Left ventricle myocardium superior (tissue), 1 donor: ENCODE results near the gene CUX1. TPM values are rescaled to one million over a fixed set of nuclear protein-coding genes. Genes with fewer than 3 reads are reported as not detected.
"Not testable (repeated sequence)": the region's sequence is repeated elsewhere in the genome, so short reads cannot be mapped to it uniquely, and the experiment has no call there.

Source experiments
- ATAC-seq: fragments of 200-7000 bp; cut with Tn5 transposase; one replicate; pipeline ENCODE4 v1.9.1; 2020; ENCODE audit warnings: mild to moderate bottlenecking, moderate library complexity
- DNase-seq: peaks from one replicate; pipeline ENCODE4 v3.0.0-alpha.2; 2020
- intact Hi-C: fragments of 100-400 bp; cut with micrococcal nuclease; formaldehyde crosslinking; loops from one replicate; pipeline ENCODE4 v1.11.0; 2022
- total RNA-seq: library from RNA; stranded (reverse); fragmentation: NEBNext Ultra II Directional; extraction: Animal tissue kit (Norgen Biotek cat#: 25700); gene quantifications from one replicate; pipeline ENCODE4 v1.2.1, GENCODE V29; 2021
- donor health status: DM: no; HTN: yes; CAD: no; lungs with severe emphysema.

Gene CUX1
- total RNA-seq, 1 donor from 2014 or later: 123 TPM

DNA sequence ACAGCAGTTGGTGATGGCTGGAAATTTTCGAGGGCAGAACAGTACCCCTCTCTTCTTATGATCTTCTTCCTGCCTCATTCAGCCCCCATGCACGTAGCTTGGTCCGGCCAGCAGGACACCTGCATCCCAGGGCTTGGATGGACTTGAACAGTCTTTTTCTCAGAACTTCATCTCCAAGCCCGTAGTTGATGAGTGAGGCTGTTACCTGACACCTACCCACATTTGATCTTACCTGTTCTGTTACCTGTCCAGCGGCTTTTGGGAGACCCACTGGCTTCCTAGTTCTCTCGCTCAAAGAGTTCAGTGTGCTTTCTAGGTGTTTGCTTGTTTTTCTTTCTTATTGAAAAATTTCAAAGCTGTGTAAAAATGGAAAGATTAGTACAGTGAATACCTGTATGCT is 212.2 kb downstream of the CUX1 start:
- ATAC-seq (no peak), DNase-seq (no peak)
- intact Hi-C loops: no loop called here

GRCh38 chr7:102030696-102031095 is 213.3 kb downstream of the CUX1 start:
- no peak for DNase-seq
- intact Hi-C loops: no loop called here

GRCh38 chr7:102036958-102037357 is 219.5 kb downstream of the CUX1 start:
- DNase-seq: no peak
- peak; percentile 52 for ATAC-seq
- intact Hi-C loops: no loop called here

More at GRCh38 chr7:102030696-102031095, 213.3 kb downstream of the CUX1 start:
- ATAC-seq: no peak

DNA sequence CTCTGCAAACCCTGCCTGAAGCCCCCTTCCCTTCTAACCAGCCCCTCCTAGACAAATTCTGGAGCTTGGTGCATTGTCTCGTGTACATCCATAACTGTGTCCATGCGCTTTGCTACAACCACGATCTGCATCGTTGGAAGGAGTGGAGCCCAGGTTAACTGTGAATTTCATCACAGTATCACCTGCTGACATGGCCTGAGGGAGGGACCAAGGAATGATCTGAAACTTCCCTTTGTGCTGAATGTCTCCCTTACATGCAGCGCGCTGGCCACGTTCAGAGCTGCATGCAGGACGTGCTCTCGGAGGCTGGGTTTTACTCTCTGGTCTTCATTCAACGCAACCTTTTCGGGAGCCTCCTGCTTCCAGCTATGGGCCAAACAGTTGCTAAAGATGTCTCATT is 222.3 kb downstream of the CUX1 start:
- ATAC-seq: no peak
- DNase-seq: no peak
- intact Hi-C loops: no loop called here

DNA sequence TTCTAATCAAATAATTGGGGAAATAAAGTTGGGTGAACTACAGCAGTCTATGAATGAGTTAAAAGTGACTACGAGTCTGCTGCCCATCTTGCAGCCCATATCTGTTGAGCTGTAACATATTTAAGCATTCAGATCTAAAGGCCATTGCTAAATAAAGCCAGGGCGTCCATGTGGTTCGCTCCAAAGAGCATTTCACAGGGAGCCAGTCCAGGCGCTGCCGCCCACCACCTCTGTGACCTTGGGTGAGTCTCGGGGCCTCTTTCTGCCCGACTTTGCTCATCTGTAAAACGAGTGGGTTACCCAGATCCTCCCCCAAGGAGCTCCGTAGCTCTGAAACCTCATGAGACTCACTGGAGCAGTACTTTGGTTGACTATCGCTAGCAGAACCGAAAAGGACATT is 223.1 kb downstream of the CUX1 start:
- intact Hi-C loops: no loop called here
- peak; percentile 55 for DNase-seq
- ATAC-seq: peak; percentile 69

DNA sequence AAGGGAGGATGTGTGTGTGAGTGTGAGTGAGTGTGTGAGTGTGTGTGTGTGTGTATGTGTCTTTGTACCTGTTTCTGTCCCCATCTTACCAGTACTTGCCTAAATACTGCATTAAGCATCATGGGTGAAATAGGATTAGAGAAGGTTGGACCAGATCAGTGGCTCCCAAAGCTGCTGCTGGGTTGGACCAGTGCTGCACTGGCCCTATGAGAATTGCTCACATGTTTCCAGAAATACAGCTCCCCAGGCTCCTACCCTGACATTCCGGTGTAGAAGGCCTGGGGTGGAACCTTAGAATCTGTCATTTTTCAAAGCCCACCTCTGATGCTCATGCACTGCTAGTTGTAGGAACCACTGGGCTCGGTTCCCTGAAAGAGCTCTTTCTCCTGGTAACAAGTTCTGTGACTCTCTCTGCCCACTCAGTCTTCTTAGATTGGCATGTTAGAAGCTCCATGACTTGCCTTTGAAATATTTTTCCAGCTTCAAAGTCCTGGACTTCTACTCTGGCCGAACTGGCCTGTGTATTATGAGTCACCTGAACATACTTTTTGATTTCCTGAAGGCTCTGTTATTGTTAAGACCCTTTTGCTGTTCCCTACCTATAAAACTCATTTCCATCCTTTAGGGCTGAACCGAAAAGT is 224.7 kb downstream of the CUX1 start:
- intact Hi-C loops: no loop called here
- ATAC-seq: no peak
- no peak for DNase-seq

GRCh38 chr7:102042796-102043195 is 225.4 kb downstream of the CUX1 start:
- intact Hi-C loops, DNase-seq: not testable (repeated sequence)

GRCh38 chr7:102044641-102044983 is 227.2 kb downstream of the CUX1 start:
- DNase-seq (no peak), ATAC-seq (no peak)
- intact Hi-C loops: no loop called here

More at GRCh38 chr7:102042796-102043195, 225.4 kb downstream of the CUX1 start:
- not testable (repeated sequence) for ATAC-seq

- peak; percentile 79 for DNase-seq
- ATAC-seq: peak; percentile 74
- intact Hi-C loops: no loop called here
Measured at GRCh38 chr7:102044984-102045673, 227.7 kb downstream of the CUX1 start.

GRCh38 chr7:102045681-102046372 is 228.4 kb downstream of the CUX1 start:
- intact Hi-C loops: no loop called here
- no peak for ATAC-seq

GRCh38 chr7:102046373-102047117 is 229.1 kb downstream of the CUX1 start:
- intact Hi-C loops: no loop called here
- no peak for DNase-seq
- ATAC-seq: no peak

More at GRCh38 chr7:102045681-102046372, 228.4 kb downstream of the CUX1 start:
- DNase-seq: no peak

DNA sequence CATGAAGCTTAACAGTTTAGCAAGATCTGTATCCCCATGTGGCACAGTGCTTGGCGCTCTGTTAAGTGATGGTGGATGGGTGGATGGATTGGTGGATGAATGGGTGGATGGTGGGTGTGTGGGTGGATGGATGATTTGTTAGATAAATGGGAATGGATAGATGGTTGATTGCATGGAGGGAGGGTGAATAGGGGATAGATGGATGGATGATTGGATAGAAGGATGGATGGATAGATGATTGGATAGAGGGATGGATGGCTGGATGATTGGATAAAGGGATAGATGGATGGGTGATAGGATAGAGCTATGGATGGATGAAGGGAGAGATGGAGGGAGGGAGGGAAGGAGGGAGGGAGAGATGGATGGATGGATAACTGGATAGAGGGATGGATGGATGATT is 229.7 kb downstream of the CUX1 start:
- intact Hi-C loops: no loop called here
- ATAC-seq (no peak), DNase-seq (no peak)

DNA sequence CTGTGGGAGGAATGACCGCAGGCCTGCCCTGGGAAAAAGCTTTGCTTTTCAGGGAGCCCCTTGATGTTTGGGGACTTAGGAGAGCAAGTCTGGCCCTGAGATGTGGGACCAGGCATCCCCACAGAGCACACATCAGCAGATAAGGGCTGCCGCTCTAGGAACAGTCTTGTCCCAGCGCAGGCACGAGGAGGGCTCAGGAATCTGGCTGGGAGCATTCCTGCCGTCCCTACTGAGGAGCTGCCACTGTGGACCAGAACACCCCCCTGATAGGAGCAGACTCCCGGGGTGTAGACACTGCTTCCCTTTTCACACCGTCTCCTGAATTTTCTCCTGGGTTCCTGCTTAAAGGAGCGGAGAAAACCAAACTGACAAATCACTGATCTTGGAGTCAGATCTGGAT is 232.3 kb downstream of the CUX1 start:
- intact Hi-C loops: no loop called here
- DNase-seq (no peak), ATAC-seq (peak; percentile 42)

DNA sequence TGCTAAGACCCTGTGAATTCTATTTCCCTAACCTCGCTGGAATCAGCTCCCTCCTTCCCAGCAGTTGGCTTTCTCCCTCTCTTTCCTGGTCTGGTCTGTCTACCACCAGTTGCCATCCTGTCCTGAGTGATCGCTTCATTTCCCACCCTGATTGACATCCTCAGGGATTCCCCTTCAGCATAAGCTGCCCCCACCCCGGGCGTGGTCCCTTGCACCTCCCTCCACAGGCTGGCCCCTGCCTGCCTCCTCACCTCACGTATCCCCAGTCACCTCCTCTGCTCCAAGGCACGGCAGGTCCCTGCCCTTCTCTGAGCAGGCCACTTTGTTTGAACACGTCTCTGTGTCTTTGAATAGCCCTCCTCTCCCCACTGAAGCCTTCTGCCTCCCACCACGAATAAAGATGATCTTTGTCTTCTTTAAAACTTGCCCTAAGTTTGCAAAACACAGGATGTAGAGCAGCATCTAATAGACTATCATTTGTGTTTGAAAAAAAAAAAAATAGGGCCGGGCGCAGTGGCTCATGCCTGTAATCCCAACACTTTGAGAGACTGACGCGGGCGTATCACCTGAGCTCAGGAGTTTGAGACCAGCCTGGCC is 233.5 kb downstream of the CUX1 start:
- intact Hi-C loops: no loop called here
- DNase-seq (no peak), ATAC-seq (no peak)

DNA sequence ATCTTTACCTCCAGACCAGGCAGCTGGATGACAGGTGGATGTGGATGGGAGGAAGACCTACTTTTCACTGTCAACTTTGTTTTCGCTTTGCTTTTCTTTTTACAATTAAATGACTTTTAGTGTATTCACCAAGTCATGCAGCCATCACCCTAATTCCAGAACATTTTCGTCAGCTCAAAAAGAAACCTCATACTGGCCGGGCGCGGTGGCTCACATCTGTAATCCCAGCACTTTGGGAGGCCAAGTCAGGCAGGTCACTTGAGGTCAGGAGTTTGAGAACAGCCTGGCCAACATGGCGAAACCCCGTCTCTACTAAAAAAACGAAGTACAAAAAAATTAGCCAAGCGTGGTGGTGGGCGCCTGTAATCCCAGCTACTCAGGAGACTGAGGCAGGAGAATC is 234.3 kb downstream of the CUX1 start:
- ATAC-seq, intact Hi-C loops, DNase-seq: not testable (repeated sequence)

DNA sequence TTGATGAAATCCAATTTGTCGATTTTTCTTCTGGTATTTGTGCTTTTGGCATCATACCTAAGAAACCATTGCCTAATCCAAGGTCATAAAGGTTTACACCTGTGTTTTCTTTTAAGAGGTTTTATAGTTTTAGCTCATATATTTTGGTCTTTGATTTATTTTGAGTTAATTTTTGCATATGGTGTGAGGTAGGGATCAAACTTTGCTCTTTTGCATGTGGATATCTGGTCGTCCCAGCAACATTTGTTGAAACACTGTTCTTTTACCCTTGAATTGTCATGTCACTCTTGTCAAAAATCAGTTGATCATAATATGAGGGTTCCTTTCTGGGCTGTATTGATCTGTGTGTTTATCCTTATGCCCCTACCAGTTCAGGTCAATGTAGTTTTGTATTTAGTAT is 236.7 kb downstream of the CUX1 start:
- no peak for DNase-seq
- intact Hi-C loops: no loop called here
- ATAC-seq: no peak

DNA sequence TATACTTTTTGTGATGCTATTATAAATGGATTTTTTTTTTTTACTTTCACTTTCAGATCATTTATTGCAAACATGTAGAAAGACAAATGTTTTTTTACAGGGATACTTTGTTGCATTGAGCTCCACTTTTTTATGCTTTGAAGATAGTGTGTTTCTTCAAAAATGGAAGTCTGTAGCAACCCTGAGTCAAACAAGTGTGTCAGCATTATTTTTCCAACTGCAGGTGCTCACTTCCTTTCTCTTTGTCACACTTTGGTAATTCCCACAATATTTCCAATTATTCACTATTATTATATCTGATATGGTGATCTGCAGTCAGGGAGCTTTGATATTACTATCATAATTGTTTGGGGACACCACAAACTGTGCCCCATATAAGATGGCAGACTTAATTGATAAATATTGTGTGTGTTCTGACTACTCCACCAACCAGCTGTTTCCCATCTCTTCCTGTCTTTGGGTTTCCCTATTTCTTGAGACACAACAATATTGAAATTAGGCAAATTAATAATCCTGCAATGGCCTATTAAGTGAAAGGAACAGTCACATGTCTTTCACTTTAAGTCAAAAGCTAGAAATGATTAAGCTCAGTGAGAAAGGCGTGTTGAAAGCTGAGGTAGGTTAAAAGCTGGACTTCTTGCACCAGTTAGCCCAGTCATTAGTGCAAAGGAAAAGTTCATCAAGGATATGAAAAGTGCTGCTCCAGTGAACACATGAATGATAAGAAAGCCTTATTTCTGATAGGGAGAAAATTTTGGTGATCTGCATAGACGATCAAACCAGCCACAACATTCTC is 238.0 kb downstream of the CUX1 start:
- DNase-seq: no peak
- ATAC-seq: no peak
- intact Hi-C loops: no loop called here

- no peak for ATAC-seq
- intact Hi-C loops: no loop called here
- DNase-seq: no peak
Measured at GRCh38 chr7:102059524-102059923, 242.1 kb downstream of the CUX1 start.
